ENCODE results near the gene KRT13.

DNA sequence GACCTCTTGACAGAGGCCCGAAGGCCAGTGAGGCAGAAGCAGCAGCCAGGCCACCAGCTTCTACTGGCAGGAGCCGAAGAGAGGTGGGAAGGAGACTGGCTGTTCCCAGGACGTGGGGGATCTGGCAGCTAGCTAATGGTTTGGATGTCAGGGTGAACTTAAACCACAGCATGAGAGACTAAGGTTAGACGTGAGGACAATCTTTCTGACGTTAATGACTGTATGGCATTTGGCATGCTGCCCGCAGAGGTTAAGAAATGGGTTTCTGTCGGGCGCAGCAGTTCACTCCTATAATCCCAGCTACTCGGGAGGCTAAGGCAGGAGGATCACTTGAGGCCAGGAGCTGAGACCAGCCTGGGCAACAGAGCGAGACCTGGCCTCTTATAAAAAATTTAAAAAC, 6.3 kb upstream of the KRT13 start:
- peak; percentile 30; the same call in 1 of the 2 replicates for TF ChIP-seq NFIC (IDR thresholded peaks at IDR 0.05)
- TF ChIP-seq ZNF431 (CRISPR knock-in tag; IDR thresholded peaks at IDR 0.05): no peak
- no peak for TF ChIP-seq CTCF (IDR thresholded peaks at IDR 0.05 in 2 of 3, conservative IDR thresholded peaks at IDR 0.05 in 1 of 3; ENCODE audit: insufficient read depth in 2 of 3, low read depth in 1 of 3, low read length in 3 of 3)
- TF ChIP-seq, protein P1, sequence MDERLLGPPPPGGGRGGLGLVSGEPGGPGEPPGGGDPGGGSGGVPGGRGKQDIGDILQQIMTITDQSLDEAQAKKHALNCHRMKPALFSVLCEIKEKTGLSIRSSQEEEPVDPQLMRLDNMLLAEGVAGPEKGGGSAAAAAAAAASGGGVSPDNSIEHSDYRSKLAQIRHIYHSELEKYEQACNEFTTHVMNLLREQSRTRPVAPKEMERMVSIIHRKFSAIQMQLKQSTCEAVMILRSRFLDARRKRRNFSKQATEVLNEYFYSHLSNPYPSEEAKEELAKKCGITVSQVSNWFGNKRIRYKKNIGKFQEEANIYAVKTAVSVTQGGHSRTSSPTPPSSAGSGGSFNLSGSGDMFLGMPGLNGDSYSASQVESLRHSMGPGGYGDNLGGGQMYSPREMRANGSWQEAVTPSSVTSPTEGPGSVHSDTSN (CRISPR knock-in tag; IDR thresholded peaks at IDR 0.05; ENCODE audit: low read depth): no peak
- TF ChIP-seq, protein P1 (tag; conservative IDR thresholded peaks at IDR 0.05; ENCODE audit: low read depth): no peak
- TF ChIP-seq HMGN3 (IDR thresholded peaks at IDR 0.05; ENCODE audit: borderline replicate concordance, extremely low read depth, insufficient read length, low read depth, low read length): no peak
- TF ChIP-seq SIRT6 (IDR thresholded peaks at IDR 0.05; ENCODE audit: low read depth, low read length): no peak
- TF ChIP-seq HDAC2 (IDR thresholded peaks at IDR 0.05): no peak
- no peak for TF ChIP-seq EZH2 (IDR thresholded peaks at IDR 0.05; ENCODE audit: borderline replicate concordance, low read depth, low read length)
- TF ChIP-seq, protein P2, sequence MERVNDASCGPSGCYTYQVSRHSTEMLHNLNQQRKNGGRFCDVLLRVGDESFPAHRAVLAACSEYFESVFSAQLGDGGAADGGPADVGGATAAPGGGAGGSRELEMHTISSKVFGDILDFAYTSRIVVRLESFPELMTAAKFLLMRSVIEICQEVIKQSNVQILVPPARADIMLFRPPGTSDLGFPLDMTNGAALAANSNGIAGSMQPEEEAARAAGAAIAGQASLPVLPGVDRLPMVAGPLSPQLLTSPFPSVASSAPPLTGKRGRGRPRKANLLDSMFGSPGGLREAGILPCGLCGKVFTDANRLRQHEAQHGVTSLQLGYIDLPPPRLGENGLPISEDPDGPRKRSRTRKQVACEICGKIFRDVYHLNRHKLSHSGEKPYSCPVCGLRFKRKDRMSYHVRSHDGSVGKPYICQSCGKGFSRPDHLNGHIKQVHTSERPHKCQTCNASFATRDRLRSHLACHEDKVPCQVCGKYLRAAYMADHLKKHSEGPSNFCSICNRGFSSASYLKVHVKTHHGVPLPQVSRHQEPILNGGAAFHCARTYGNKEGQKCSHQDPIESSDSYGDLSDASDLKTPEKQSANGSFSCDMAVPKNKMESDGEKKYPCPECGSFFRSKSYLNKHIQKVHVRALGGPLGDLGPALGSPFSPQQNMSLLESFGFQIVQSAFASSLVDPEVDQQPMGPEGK (CRISPR knock-in tag; IDR thresholded peaks at IDR 0.05; ENCODE audit: borderline replicate concordance): no peak
- TF ChIP-seq HBP1 (CRISPR knock-in tag; IDR thresholded peaks at IDR 0.05): no peak
